Parathyroid adenoma (tissue), 2 donors: ENCODE results near the gene ZNF213.

ENCODE experiments used
- H2AFZ ChIP-seq: fragments of 300-600 bp; sonication (generic); one replicate; pipeline ENCODE4 v1.7.0; 2017; ENCODE audit warnings: antibody characterized with exemption, mild to moderate bottlenecking
- H3K27ac ChIP-seq: fragments of 300-600 bp; sonication (generic); one replicate; pipeline ENCODE4 v1.7.0; 2017
- H3K27me3 ChIP-seq: fragments of 300-600 bp; sonication (generic); one replicate; pipeline ENCODE4 v1.7.0; 2017; ENCODE audit warnings: low read length; ENCODE audit not compliant: control insufficient read depth, insufficient read depth
- H3K36me3 ChIP-seq: fragments of 300-600 bp; sonication (generic); one replicate; pipeline ENCODE4 v1.7.0; 2017; ENCODE audit warnings: low read length; ENCODE audit not compliant: control insufficient read depth, insufficient read depth
- H3K4me1 ChIP-seq: fragments of 300-600 bp; sonication (generic); one replicate; pipeline ENCODE4 v1.7.0; 2017; ENCODE audit warnings: control low read depth
- H3K4me2 ChIP-seq: fragments of 300-600 bp; sonication (generic); one replicate; pipeline ENCODE4 v1.7.0; 2017; ENCODE audit warnings: low read length
- H3K4me3 ChIP-seq: fragments of 300-600 bp; sonication (generic); one replicate; pipeline ENCODE4 v1.7.0; 2017; ENCODE audit warnings: low read depth, low read length
- H3K79me2 ChIP-seq: fragments of 300-600 bp; sonication (generic); one replicate; pipeline ENCODE4 v1.7.0; 2017; ENCODE audit warnings: control low read depth
- H3K9ac ChIP-seq: fragments of 300-600 bp; sonication (generic); one replicate; pipeline ENCODE4 v1.7.0; 2017; ENCODE audit warnings: mild to moderate bottlenecking
- H3K9me3 ChIP-seq: fragments of 300-600 bp; sonication (generic); one replicate; pipeline ENCODE4 v1.7.0; 2017; ENCODE audit warnings: low read length; ENCODE audit not compliant: control insufficient read depth
- CTCF ChIP-seq: fragments of 300-600 bp; sonication (generic); IDR thresholded peaks from one replicate; pipeline ENCODE4 v1.7.0; 2017; ENCODE audit warnings: antibody characterized with exemption, mild to moderate bottlenecking
- donor health status: primary hyperparathyroidism.

The ZNF213 gene

GRCh38 chr16:3155181-3155580, 20.4 kb downstream of the ZNF213 start:
- H3K9me3 ChIP-seq, result no peaks in the 10 kb centered on the region
- no peaks in the 10 kb centered on the region for H3K4me1 ChIP-seq
- no peak overlapping the region for H2AFZ ChIP-seq
- H3K4me2 ChIP-seq, result no peak overlapping the region
- H3K27me3 ChIP-seq, result no peaks in the 10 kb centered on the region
- no peak overlapping the region for H3K27ac ChIP-seq
- no peak overlapping the region for H3K9ac ChIP-seq
- no peak for TF ChIP-seq CTCF
- H3K36me3 ChIP-seq, result no peaks in the 10 kb centered on the region
- H3K79me2 ChIP-seq, result no peaks in the 10 kb centered on the region
- no peak overlapping the region for H3K4me3 ChIP-seq

- H3K27me3 ChIP-seq, result no peaks in the 10 kb centered on the region
- no peak overlapping the region for H3K27ac ChIP-seq
- no peak overlapping the region for H3K4me2 ChIP-seq
- H3K9me3 ChIP-seq, result no peaks in the 10 kb centered on the region
- H3K79me2 ChIP-seq, result no peaks in the 10 kb centered on the region
- no peak overlapping the region for H2AFZ ChIP-seq
- no peak overlapping the region for H3K9ac ChIP-seq
- no peaks in the 10 kb centered on the region for H3K4me1 ChIP-seq
- no peak overlapping the region for H3K4me3 ChIP-seq
- no peak for TF ChIP-seq CTCF
- H3K36me3 ChIP-seq, result no peaks in the 10 kb centered on the region
Observed at GRCh38 chr16:3155972-3156371, 21.1 kb downstream of the ZNF213 start.

GRCh38 chr16:3157229-3158025, 22.6 kb downstream of the ZNF213 start:
- no peaks in the 10 kb centered on the region for H3K36me3 ChIP-seq
- no peaks in the 10 kb centered on the region for H3K9me3 ChIP-seq
- H3K4me2 ChIP-seq, result peak overlapping the region; percentile 86
- H3K9ac ChIP-seq, result no peak overlapping the region
- peak overlapping the region; percentile 90 for H3K4me3 ChIP-seq
- peak overlapping the region; percentile 91 for H2AFZ ChIP-seq
- no peaks in the 10 kb centered on the region for H3K27me3 ChIP-seq
- no peak for TF ChIP-seq CTCF
- no peaks in the 10 kb centered on the region for H3K79me2 ChIP-seq
- H3K4me1 ChIP-seq, result no peaks in the 10 kb centered on the region
- H3K27ac ChIP-seq, result peak overlapping the region; percentile 71

- H3K4me1 ChIP-seq, result no peaks in the 10 kb centered on the region
- peak overlapping the region; percentile 71 for H3K27ac ChIP-seq
- peak overlapping the region; percentile 29 for H3K9ac ChIP-seq
- no peaks in the 10 kb centered on the region for H3K27me3 ChIP-seq
- no peaks in the 10 kb centered on the region for H3K79me2 ChIP-seq
- no peaks in the 10 kb centered on the region for H3K9me3 ChIP-seq
- peak overlapping the region; percentile 91 for H2AFZ ChIP-seq
- H3K4me2 ChIP-seq, result peak overlapping the region; percentile 86
- TF ChIP-seq CTCF, result no peak
- no peaks in the 10 kb centered on the region for H3K36me3 ChIP-seq
- peak overlapping the region; percentile 90 for H3K4me3 ChIP-seq
Observed at GRCh38 chr16:3158026-3158509, 23.2 kb downstream of the ZNF213 start.
